Fibroblast of mammary gland (primary cell): ENCODE data around the gene ZNF891.
A peak's percentile ranks its signal among the peaks of the same experiment; 100 is the strongest.

Experiments used
- DNase-seq: peaks from one replicate; pipeline ENCODE4 v3.0.0-alpha.2; 2010; ENCODE audit warnings: low read depth
- H3K4me3 ChIP-seq: 2 replicates; pipeline ENCODE4 v1.5.1; 2011; ENCODE audit warnings: low read depth, mild to moderate bottlenecking, low read length, moderate library complexity; ENCODE audit not compliant: control insufficient read depth
- TF ChIP-seq, protein P1 (sequence below): conservative IDR thresholded peaks from 2 replicates; pipeline ENCODE4 v1.5.1; 2011; ENCODE audit warnings: low read depth, low read length, inconsistent platforms; ENCODE audit not compliant: control insufficient read depth, insufficient read depth

The ZNF891 gene

DNA sequence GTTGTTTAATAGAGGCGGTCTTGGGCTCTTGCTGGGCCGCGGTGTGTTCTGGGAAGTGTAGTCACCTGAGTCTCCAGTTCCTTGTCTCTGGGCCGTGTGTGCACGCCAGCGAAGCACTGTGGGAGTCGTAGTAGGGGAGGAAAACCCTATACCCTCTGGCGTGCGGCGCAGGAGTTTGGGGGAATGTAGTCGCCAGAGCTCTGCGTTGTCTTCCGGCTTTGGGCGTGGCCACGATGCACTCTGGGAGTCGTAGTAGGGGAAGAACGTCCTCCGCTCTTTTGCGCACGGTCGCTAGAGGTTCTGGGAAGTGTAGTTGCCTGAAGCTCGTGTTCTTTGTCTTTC lies 50.1 kb downstream of the ZNF891 start:
- TF ChIP-seq, protein P1, sequence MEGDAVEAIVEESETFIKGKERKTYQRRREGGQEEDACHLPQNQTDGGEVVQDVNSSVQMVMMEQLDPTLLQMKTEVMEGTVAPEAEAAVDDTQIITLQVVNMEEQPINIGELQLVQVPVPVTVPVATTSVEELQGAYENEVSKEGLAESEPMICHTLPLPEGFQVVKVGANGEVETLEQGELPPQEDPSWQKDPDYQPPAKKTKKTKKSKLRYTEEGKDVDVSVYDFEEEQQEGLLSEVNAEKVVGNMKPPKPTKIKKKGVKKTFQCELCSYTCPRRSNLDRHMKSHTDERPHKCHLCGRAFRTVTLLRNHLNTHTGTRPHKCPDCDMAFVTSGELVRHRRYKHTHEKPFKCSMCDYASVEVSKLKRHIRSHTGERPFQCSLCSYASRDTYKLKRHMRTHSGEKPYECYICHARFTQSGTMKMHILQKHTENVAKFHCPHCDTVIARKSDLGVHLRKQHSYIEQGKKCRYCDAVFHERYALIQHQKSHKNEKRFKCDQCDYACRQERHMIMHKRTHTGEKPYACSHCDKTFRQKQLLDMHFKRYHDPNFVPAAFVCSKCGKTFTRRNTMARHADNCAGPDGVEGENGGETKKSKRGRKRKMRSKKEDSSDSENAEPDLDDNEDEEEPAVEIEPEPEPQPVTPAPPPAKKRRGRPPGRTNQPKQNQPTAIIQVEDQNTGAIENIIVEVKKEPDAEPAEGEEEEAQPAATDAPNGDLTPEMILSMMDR = no peak
- DNase-seq = peak; percentile 99
- H3K4me3 ChIP-seq = peak overlapping the region; percentile 87

DNA sequence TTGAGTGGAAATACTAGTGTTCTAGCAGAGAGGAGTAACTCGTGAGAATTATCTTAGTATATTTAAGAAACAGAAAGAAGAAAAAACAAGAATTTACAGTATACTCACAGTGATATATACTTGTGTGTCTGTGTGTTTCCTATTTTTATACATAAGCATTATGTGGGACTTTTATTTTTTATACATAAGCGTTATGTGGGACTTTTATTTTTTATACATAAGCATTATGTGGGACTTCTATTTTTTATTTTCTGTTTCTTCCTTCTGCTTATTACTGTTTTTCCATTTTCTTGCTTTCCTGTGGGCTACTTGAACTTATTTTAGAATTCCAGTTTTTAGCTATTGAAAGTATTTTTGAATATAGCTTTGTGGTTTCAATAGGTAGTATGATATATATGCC lies 56.2 kb downstream of the ZNF891 start:
- TF ChIP-seq, protein P1 = no peak
- no peak overlapping the region for H3K4me3 ChIP-seq
- no peak for DNase-seq

DNA sequence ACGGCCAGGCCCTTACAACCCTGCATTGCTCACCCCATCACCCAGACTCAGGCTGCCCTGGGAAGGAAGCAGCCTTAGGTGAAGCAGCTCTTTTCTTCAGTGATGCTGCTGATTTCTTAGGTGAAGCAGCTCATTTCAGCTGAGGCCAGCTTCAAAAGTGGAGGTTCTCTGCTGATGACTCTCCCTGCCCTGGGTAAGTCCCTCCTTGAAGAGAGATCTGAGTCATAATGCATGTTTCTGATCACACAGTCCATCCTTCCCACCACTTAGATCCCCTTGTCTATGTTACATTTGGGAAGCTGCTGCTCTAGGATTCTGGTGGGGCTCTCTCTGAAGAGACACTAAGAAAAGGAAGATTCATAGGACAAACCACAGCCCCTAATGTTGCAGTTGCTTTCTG lies 66.5 kb downstream of the ZNF891 start:
- no peak overlapping the region for H3K4me3 ChIP-seq
- DNase-seq = no peak
- TF ChIP-seq, protein P1 = no peak

DNA sequence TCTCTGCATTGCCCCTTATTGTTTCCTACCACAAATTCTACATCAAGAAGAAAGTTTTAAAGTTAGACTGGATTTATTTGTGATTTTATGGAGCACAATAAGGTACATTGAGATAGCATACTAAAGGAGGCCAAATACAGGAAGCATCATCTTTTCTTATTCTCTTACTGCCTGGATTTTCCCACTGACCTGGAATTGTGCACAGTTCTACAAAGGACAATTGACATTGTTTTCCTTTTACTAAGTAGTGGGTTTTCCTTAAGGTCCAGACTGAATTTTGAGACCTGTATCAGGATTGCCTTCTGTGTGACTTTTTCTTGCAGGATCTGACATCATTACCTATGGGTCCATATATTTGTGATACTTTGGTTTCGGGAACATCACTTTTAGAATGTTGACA lies 68.1 kb downstream of the ZNF891 start:
- TF ChIP-seq, protein P1 = no peak
- no peak overlapping the region for H3K4me3 ChIP-seq
- no peak for DNase-seq

DNA sequence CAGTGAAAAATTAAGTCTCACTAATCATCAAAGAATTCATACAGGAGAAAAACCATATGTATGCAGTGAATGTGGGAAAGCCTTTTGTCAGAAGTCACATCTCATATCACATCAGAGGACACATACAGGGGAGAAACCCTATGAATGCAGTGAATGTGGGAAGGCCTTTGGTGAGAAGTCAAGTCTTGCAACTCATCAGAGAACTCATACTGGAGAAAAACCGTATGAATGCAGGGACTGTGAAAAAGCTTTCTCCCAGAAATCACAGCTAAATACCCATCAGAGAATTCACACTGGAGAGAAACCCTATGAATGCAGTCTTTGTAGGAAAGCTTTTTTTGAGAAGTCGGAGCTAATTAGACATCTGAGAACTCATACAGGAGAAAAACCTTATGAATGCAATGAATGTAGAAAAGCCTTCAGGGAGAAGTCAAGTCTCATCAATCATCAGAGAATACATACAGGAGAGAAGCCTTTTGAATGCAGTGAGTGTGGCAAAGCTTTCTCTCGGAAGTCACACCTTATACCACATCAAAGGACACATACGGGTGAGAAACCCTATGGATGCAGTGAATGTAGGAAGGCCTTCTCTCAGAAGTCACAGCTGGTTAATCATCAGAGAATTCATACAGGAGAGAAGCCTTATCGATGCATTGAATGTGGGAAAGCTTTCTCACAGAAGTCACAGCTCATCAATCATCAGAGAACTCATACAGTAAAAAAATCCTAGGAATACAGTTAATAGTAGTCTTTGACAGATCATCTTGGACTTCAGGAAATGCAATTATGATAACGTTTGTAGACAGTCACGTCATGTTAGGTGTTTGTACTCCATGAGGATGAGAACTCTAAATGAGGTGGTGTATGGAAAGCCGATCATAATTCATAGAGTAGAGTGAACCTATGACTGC lies 71.6 kb downstream of the ZNF891 start:
- TF ChIP-seq, protein P1 = no peak
- peak; percentile 17 for DNase-seq
- H3K4me3 ChIP-seq = no peak overlapping the region

DNA sequence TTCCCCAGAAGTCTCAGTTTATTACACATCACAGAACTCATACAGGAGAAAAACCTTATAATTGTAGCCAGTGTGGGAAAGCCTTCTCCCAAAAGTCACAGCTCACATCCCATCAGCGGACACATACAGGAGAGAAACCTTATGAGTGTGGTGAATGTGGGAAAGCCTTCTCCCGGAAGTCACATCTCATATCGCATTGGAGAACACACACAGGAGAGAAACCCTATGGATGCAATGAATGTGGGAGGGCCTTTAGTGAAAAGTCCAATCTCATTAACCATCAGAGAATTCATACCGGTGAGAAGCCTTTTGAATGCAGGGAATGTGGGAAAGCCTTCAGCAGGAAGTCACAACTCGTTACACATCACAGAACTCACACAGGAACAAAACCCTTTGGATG lies 72.6 kb downstream of the ZNF891 start:
- no peak overlapping the region for H3K4me3 ChIP-seq
- peak; percentile 13 for DNase-seq
- TF ChIP-seq, protein P1 = no peak
